SIG-M5 treated with dmso at 0.1 percent for 504 hours (cell line): ENCODE data around the gene VSTM2B.

Experiments used
- DNase-seq: peaks from one replicate; lab custom pipeline; 2025; ENCODE audit not compliant: unreplicated experiment; lab: John Stamatoyannopoulos, UW

The VSTM2B gene

DNA sequence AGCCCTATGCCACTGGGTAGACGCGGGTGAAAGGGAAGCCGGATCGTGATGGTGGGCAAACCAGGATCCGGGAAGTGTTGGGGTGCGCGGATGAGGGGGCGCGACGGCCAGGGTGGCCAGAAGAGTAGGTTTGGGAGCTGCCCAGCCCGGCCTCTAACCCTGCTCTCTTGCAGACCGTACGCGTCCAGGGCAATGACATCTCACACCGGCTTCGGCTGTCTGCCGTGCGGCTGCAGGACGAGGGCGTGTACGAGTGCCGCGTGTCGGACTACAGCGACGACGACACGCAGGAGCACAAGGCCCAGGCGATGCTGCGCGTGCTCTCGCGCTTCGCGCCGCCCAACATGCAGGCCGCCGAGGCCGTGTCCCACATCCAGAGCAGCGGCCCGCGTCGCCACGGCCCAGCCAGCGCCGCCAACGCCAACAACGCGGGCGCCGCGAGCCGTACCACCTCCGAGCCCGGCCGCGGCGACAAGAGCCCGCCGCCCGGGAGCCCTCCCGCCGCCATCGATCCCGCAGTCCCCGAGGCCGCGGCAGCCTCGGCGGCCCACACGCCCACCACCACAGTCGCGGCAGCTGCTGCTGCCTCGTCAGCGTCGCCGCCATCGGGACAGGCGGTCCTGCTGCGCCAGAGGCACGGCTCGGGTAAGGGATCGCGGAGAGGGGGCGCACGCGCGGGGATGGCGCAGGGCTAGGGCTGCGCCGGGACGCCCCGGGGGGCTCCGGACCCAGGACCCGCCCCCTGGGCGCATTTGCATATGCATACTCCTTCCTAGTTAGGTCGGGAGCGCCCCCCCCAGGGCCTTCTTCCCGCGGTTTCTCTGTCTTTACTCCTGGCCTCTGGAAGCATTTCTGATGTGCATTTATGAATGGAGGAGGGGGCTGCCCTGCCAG is 4.1 kb downstream of the VSTM2B start:
- DNase-seq, result no peak

DNA sequence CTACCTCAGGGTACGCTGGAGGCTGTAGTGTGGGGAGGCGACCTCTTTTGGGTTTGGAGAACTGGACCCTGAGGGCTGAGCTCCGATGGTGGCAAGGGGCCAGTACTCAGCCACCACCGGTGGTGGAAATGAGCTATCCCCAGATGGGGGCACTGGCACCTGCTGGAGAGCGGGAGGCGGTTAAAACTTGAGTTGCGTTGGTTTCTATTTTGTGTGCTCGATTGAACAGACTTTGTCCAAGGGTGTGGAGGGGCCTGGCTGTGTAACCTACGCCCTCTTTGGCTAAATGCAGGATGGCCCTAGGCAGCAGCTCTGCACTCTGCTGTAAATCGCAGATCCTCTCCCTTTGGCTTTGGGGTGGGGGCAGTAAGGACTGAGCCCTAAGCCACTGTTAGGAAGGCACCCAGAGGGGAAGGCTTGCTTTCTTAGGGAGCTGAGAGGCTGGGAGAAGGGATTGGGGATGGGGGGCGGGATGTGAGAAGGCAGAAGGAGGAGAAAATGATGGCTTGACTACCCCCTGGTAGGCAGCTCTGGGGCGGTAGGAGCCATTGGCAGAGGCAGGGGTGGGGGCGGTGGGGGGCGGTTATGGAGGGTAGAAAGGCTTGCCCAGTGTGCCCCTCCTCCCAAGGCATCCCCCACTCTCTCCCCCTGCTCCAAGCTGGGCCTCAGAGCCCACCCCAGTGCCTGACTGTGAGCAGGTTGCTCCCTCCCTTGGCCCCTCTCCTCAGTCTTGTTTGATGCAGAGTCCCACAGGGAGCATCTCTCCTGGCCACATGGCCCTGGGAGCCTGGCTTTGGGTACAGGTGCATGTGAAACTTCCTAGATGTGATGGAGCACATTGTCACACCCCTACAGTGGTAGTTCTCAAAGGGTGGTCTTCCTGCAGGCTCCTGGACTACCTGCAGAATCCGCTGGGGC is 5.0 kb downstream of the VSTM2B start:
- no peak for DNase-seq

DNA sequence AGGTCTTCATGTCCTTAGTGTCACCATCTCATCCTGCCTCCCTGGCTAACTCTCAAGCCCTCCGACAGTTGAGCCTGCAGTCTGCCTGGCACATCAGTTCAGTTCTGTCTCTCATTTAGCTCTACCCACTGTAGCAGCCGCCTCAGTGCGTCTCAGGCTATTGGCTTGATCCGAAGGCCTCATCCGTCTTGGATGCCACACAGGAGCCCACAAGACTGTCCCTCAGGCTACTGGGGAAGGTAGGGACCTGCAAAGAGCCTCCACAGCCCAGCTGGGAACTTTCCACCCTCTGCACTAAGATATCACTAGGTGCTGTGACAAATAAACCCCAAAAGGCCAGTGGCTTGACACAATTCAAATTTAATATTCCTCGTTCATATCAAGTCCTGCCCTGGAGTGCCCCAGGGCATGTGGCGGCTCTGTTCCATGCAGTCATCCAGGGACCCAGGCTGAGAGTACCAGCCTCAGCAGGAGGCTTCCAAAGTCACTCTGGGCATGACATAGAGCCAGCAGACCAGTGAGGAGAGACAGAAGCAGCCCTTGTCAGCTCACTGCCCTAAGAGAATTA is 5.7 kb downstream of the VSTM2B start:
- DNase-seq, result no peak

- DNase-seq, result no peak
Measured at GRCh38 chr19:29532097-29532496, 6.3 kb downstream of the VSTM2B start.

- no peak for DNase-seq
Measured at GRCh38 chr19:29532956-29533355, 7.2 kb downstream of the VSTM2B start.

- DNase-seq, result no peak
Measured at GRCh38 chr19:29533578-29534544, 8.1 kb downstream of the VSTM2B start.

DNA sequence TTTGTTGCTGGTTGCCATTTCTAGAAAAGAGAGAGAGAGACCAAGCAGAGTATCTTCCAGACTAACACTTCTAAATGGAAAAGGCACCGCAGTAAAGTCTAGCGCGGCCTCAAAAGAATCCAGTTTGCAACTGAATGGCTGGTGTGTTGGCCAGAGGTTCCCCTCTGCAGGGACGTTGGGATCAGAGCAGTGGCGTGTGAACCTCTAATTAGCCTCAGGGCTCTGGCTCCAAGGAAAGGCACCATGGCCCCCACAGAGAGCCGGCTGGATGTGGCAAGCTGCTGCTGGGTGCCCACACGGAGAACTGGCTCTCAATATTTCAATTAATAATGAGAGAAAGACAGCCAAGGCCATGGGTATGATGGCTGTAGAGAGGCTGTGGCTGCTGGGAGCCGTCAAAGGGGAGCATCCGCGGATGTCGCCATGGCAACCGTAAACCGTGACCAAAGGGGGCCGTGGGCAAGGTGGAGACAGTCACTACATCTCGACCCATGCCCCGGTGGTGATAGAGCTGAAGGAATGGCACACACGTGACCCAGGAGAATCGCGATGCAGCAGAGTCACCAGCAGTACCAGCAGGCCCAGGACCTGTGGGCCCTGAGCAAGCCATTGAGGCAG is 9.5 kb downstream of the VSTM2B start:
- no peak for DNase-seq

DNA sequence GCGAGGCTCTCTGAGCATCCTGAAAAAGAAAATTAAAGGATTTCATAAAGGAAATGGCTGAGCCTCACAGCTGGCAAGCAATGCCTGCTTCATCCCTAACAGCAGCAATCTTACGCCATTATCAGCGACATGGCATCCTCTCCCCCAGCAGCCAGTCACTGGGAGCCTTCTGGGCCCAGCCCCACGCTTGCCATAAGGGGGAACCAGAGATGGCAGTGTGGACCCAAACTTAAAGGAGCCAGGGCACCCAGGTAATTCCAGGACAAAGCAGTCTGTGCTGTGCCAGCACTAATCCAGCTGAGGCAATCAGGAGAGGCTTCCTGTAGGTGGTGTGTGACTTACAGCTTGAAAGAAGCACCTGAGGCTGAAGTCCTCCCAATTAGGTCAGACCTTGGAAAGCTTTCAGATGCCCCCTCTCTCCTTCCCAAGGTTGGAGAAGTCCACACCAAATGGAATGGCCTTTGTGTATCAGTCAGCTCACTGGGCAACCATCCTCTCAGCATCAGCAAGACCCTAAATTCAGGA is 10.3 kb downstream of the VSTM2B start:
- no peak for DNase-seq

DNA sequence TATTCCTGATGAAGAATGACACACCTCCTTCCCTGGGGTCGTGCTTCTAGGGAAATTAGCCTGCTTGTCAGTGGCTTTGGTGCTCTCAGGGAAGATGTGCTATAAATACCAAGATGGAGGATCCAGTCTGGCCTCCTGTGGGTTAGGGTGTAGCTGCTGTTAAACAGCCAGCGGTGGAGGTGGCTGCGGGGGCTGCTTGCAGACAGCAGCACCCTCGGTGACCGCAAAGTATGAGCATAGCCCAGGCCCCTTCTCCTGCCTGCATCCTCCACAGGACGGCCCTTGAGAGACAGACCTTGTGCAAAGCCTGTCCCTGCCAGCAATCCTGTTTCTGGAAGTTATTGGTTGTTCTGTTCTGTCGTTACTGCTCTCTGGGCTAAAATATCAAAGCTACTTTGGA is 11.4 kb downstream of the VSTM2B start:
- no peak for DNase-seq

- no peak for DNase-seq
Measured at GRCh38 chr19:29537601-29538000, 11.8 kb downstream of the VSTM2B start.

GRCh38 chr19:29538146-29538545 is 12.4 kb downstream of the VSTM2B start:
- DNase-seq, result no peak

- DNase-seq, result no peak
Measured at GRCh38 chr19:29538651-29539050, 12.9 kb downstream of the VSTM2B start.

DNA sequence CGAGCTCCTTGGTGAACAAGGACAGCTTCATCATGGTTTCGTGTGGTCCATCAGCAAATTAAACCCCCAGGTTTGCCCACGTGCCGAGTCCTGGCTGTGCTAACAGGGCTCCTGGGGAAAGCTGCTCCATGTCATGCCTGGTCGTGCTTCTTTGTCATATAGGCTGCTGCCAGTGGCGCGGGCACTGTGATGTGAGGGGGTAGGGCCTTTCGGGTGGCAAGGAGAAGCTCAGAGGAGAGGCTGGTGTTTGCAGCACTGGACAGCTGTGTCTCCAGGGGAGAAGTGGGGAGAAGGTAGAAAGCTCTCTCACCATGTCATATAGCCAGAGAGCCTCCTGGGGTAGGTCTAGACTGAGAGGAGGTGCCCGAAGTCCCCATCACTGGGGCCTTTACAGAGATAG is 13.3 kb downstream of the VSTM2B start:
- no peak for DNase-seq

- DNase-seq, result no peak
Measured at GRCh38 chr19:29539670-29540069, 13.9 kb downstream of the VSTM2B start.

GRCh38 chr19:29540114-29540513 is 14.3 kb downstream of the VSTM2B start:
- no peak for DNase-seq

DNA sequence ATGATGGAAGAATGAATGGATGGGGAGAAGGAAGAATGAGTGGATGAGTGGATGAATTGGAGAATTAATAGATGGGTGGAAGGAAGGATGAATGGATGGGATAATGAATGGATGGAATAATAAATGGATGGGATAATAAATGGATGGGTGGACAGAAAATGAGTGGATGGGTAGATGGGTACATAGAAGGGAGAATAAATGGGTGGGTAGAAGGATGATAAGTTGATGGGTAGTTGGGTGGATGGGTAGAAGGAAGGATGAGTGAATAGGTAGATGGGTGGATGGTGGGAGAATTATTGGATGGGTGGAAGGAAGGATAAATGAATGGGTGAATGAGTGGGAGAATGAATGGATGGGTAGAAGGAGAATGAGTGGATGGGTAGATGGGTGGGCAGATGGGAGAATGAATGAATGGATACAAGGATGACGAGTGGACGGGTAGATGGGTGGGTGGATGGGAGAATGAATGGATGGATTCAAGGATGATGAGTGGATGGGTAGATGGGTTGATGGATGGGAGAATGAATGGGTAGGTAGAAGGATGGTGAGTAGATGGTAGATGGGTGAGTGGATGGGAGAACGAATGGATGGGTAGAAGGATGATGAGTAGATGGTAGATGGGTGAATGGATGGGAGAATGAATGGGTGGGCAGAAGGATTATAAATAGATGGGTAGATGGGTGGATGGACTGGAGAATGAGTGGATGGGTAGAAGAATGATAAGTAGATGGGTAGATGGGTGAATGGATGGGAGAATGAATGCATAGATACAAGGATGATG is 15.9 kb downstream of the VSTM2B start:
- no peak for DNase-seq

- no peak for DNase-seq
Measured at GRCh38 chr19:29542327-29542726, 16.5 kb downstream of the VSTM2B start.

GRCh38 chr19:29542776-29543175 is 17.0 kb downstream of the VSTM2B start:
- DNase-seq, result no peak

- no peak for DNase-seq
Measured at GRCh38 chr19:29543381-29543780, 17.6 kb downstream of the VSTM2B start.
